Choroid plexus epithelial cell (primary cell): ENCODE measurements around the gene METRNL.

Source experiments
- DNase-seq: peaks from one replicate; pipeline ENCODE4 v3.0.0-alpha.2; 2010; ENCODE audit warnings: low read depth
- H3K4me3 ChIP-seq: 2 replicates; pipeline ENCODE4 v1.5.1; 2011; ENCODE audit warnings: low read depth, mild to moderate bottlenecking, control low read depth, low read length, moderate library complexity
- CTCF ChIP-seq: conservative IDR thresholded peaks from 2 replicates; pipeline ENCODE4 v1.5.1; 2011; ENCODE audit warnings: low read depth, mild to moderate bottlenecking, control low read depth, inconsistent platforms, low read length, moderate library complexity

The METRNL gene

DNA sequence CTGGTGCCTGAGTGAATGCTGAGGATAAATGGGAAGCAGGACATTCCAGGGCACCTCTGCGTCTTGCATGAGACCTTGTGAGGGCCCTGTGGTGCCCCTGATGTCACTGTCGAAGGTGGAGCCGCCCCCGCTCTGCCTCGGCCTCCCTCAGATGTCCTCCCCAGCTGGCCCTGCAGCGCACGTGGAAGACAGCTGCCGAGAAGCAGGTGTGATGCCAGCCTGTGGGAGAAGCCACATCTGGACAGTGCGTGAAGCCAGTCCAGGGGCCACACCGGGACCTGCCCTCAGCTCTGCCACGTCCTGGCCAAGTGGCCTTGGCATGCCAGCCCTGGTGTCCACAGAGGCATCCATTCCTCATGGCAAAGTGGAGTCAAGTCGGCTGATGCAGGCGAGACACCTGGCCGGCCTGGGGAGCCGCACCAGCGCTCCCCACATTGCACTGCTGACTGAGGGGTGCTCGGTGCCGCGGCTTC is 21.6 kb upstream of the METRNL start:
- no peak for DNase-seq
- no peak overlapping the region for H3K4me3 ChIP-seq
- no peak for TF ChIP-seq CTCF

DNA sequence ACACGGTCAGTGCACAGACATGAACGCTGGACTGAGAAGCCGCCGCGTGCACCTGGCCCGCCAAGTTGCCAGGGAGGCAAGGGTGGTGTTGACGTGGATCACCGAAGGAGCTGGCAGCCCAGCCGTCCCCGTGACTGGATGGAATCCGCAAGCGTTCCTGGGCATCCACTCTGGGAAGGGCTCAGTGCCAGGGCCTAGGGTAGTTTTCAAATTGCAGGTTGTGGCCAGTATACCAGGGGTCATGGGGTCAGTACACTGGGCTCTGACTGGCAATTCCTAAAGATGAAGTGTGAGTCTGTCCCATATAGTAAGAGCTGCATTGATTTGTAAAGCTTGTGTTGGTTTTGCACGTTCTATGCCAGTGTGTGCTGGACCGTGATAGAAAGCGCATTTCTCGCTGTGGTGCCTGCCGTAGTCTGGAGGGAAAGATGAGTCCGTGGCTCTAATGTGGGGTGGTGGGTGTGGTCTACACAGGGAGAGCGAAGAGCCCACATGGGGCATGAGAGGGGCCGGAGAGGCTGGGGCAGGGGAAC is 21.1 kb upstream of the METRNL start:
- no peak for TF ChIP-seq CTCF
- no peak overlapping the region for H3K4me3 ChIP-seq
- no peak for DNase-seq

DNA sequence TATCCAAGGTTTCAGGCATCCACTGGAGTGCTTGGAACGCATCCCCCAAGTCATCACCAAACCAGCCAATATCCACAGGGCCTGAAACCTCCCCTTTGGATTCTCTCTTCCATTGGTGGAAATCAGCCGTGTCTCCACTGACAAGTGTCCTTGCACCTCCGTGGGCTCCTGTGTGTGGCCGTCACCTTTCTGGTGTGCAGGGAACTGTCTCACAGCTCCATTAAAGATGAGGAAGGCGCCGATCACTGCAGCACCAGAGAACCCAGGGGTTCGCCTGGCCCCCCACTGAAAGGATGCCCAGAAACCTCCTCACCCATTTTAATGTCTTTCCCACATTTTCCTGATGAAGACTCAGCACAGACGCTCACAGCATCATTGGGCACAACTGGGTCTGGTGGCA is 17.8 kb upstream of the METRNL start:
- no peak overlapping the region for H3K4me3 ChIP-seq
- no peak for DNase-seq
- no peak for TF ChIP-seq CTCF

- DNase-seq: no peak
- H3K4me3 ChIP-seq: no peak overlapping the region
- no peak for TF ChIP-seq CTCF
Observed at GRCh38 chr17:83062011-83062817, 17.2 kb upstream of the METRNL start.

DNA sequence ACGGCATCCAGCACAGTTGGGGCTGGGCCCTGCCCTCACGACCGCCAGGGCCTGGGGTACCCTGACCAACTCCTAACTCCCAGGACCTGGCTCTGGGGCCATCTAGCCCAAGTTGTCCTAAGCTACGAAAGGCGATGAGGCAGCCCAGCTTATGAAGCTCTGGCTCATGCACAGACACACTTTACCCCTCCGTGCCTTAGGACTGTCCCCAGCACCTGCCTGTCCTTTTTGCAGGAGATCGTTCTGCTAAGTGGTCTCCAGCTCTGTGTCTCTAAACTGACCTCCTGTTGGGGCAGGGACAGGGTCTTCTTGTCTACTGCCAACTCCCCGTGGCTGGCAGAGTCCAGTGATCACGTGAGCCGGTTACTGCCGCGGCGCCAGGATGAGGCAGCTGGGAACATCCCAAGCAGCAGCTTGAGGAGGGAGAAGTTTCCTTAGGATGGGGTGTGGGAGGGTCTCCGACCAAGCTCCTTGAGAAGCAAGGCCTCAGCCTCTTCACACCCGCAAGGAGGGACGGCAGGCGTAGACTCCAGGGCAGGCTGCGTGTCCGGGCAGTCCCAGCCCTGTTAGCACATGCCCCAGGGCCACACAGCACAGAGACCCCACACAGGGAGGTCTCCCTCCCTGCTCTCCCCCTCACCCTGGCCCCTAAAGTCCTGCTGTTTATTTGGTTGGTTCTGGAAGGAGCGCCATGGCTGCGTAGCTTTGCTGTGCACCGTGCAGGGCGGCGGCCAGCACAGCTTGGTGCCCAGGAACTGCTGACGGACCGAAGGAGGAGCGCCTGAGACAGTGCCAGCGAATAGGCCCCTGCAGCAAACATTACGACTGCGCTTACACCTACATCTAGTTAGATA is 16.4 kb upstream of the METRNL start:
- DNase-seq: no peak
- H3K4me3 ChIP-seq: no peak overlapping the region
- TF ChIP-seq CTCF: no peak

GRCh38 chr17:83064021-83064731 is 15.2 kb upstream of the METRNL start:
- no peak overlapping the region for H3K4me3 ChIP-seq
- DNase-seq: no peak
- no peak for TF ChIP-seq CTCF
